GM12891 (cell line): Measurements from ENCODE around the gene RNFT1.
"Not testable (repeated sequence)": the region's sequence is repeated elsewhere in the genome, so short reads cannot be mapped to it uniquely, and the experiment has no call there.

Source experiments
- DNase-seq: peaks from one replicate; pipeline ENCODE4 v3.0.0; 2011; ENCODE audit warnings: low spot score; ENCODE audit not compliant: insufficient read length
- FAIRE-seq: peaks from 2 replicates; lab custom pipeline; 2011; peaks lifted over from hg19 to GRCh38; lab: Jason Lieb, UNC
- PAX5 ChIP-seq: IDR thresholded peaks from 2 replicates; pipeline ENCODE4 v1.6.1; 2011; ENCODE audit warnings: low read length, moderate library complexity, mild to moderate bottlenecking; ENCODE audit not compliant: insufficient read depth, severe bottlenecking
- POLR2A ChIP-seq: IDR thresholded peaks from 2 replicates; pipeline ENCODE4 v1.6.1; 2011; ENCODE audit warnings: low read depth, low read length, control low read depth
- POLR2AphosphoS5 ChIP-seq: IDR thresholded peaks from 2 replicates; pipeline ENCODE4 v1.6.1; 2011; ENCODE audit warnings: low read depth, low read length, control low read depth
- POU2F2 ChIP-seq: IDR thresholded peaks from 2 replicates; pipeline ENCODE4 v1.6.1; 2011; ENCODE audit warnings: low read depth, mild to moderate bottlenecking, control low read depth, low read length, moderate library complexity
- SPI1 ChIP-seq: IDR thresholded peaks from 2 replicates; pipeline ENCODE4 v1.6.1; 2011; ENCODE audit warnings: low read depth, low read length, control low read depth
- TAF1 ChIP-seq: IDR thresholded peaks from 2 replicates; pipeline ENCODE4 v1.6.1; 2011; ENCODE audit warnings: low read depth, low read length, control low read depth

RNFT1 gene

GRCh38 chr17:59962739-59963318 is 1.7 kb downstream of the RNFT1 start:
- DNase-seq (no peak), FAIRE-seq (no peak)
- TF ChIP-seq POLR2A (no peak), POLR2AphosphoS5 (no peak), TAF1 (no peak), SPI1 (no peak), POU2F2 (no peak), PAX5 (no peak)

DNA sequence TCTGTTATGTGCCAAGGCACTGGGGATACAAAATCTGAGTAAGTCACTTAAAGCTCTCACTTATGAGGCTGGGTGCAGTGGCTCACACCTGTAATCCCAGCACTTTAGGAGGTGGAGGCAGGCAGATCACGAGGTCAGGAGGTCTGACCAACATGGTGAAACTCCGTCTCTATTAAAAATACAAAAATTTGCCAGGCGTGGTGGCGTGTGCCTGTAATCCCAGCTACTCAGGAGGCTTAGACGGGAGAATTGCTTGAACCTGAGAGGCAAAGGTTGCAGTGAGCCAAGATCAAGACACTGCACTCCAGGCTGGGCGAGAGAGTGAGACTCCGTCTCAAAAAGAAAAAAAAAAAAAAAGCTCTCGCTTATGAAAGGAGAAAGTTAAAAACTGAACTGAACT is 5.0 kb downstream of the RNFT1 start:
- not testable (repeated sequence) for DNase-seq, FAIRE-seq

- DNase-seq = no peak
- TF ChIP-seq PAX5 = no peak
- TF ChIP-seq POU2F2 = no peak
- no peak for TF ChIP-seq TAF1
- TF ChIP-seq POLR2AphosphoS5 = no peak
- no peak for TF ChIP-seq SPI1
- TF ChIP-seq POLR2A = no peak
- FAIRE-seq = no peak
These were observed 9.7 kb downstream of the RNFT1 start for GRCh38 chr17:59954856-59955255.

GRCh38 chr17:59950049-59950448 is 14.5 kb downstream of the RNFT1 start:
- TF ChIP-seq SPI1 (no peak), POU2F2 (no peak), POLR2AphosphoS5 (no peak), POLR2A (no peak), TAF1 (no peak), PAX5 (no peak)
- DNase-seq (no peak), FAIRE-seq (no peak)

- DNase-seq, FAIRE-seq: not testable (repeated sequence)
These were observed 17.2 kb downstream of the RNFT1 start for GRCh38 chr17:59947310-59947709.

DNA sequence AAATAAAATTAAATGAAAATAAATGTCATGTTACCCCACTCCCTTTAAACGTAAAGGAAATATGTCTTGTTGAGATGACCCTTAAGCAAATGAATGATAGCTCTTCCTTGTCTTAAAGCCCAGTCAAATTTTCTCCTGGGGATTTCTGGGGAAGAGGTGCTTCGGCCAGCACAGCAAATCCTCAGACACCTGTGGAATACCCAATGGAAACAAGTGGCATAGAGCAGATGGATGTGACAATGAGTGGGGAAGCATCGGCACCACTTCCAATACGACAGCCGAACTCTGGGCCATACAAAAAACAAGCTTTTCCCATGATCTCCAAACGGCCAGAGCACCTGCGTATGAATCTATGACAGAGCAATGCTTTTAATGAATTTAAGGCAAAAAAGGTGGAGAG is 18.1 kb downstream of the RNFT1 start:
- FAIRE-seq, DNase-seq: not testable (repeated sequence)

- no peak for TF ChIP-seq PAX5
- no peak for TF ChIP-seq POLR2AphosphoS5
- no peak for TF ChIP-seq SPI1
- DNase-seq (no peak), FAIRE-seq (no peak)
These were observed 23.4 kb downstream of the RNFT1 start for GRCh38 chr17:59941131-59941530.

- not testable (repeated sequence) for DNase-seq, FAIRE-seq
These were observed 23.8 kb downstream of the RNFT1 start for GRCh38 chr17:59940697-59941096.

DNA sequence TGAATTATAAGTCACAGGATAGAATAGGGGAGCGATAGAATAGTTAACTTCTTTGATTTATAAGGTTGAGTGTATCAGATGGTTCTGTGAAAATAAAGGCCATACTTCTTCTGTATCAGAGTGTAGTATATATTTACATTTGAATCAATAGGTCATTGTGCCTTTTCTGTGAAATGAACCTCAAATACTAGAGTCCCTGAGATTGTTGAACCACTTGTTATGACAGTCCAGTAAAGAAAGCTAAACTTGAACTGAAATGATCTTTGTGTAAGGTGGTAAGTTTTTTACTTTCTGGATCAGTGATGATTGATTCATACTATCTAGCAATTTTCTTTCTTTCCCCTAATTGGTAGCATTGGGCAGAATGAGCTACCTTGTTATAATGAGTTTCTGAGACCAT is 31.2 kb downstream of the RNFT1 start:
- not testable (repeated sequence) for DNase-seq, FAIRE-seq

DNA sequence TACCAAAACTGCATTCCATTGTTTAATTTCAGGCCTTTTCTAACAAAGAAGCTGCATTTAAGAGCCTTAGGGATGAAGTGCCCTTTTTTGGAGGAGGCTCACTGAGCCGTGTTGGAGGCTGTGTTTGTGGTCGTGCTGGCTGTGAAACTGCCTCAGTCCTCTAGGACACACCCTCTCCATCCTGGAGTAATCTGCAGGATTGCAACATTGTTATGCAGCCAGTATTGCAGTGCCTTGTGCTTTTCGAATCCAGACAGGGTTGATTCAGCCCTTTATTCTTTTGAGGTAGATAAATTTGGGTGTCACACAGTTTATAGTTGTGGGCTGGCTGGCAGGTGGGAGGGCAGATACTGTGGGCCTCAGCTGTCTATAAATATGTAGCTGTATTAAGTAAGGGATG is 33.8 kb downstream of the RNFT1 start:
- DNase-seq, FAIRE-seq: not testable (repeated sequence)

DNA sequence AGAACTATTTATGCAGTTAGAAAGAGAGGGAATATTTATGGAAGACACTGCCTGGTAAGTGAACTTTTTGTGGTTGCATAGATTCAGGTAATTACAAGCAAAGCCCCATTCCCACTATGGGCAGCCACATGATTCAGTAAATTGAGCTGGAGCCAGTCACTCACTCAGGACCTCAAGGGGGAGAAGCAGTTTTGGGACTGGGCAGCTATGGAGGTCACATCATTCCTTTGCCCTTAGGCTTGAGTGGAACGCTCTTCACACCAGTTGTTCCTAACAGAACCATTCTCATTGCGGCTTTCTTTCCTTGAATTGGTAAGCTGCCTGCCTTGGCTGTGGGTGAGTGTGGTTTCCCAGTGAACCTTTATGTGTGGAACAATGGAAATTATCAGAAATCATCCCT is 34.4 kb downstream of the RNFT1 start:
- not testable (repeated sequence) for DNase-seq, FAIRE-seq

DNA sequence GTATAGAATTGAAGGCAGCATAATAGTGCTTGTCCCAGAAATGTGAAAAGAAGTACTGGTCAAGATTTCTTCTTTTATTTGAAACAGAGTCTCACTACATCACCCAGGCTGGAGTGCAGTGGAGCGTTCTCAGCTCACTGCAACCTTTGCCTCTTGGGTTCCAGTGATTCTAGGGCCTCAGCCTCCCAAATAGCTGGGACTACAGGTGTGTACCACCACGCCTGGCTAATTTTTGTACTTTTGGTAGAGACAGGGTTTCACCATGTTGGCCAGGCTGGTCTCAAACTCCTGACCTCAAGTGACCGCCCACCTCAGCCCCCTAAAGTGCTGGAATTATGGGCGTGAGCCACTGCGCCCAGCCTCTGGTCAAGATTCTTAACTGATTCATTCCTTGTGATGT is 43.9 kb downstream of the RNFT1 start:
- not testable (repeated sequence) for DNase-seq, FAIRE-seq

DNA sequence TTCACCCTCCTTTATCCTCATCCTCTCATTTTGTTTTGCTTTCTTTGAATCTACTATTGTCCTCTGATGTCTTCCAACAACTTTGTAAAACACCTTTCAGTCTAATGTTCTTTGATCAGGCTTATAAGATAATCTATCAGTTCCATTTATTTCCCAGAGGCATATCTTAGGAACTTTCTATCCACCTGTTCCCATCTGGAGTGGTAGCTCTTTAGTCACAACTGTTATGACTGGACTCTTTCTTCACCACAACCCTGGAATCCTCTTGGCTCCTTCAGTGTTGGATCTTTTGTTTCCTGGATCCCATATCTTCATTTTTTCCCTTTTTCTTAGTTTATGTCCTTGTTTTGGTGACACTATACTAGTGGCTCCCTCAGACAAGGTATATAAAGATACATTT is 48.1 kb downstream of the RNFT1 start:
- no peak for FAIRE-seq
- TF ChIP-seq POLR2A = no peak
- no peak for TF ChIP-seq PAX5
- no peak for TF ChIP-seq TAF1
- TF ChIP-seq SPI1 = no peak
- TF ChIP-seq POU2F2 = no peak
- TF ChIP-seq POLR2AphosphoS5 = no peak
- DNase-seq = no peak

DNA sequence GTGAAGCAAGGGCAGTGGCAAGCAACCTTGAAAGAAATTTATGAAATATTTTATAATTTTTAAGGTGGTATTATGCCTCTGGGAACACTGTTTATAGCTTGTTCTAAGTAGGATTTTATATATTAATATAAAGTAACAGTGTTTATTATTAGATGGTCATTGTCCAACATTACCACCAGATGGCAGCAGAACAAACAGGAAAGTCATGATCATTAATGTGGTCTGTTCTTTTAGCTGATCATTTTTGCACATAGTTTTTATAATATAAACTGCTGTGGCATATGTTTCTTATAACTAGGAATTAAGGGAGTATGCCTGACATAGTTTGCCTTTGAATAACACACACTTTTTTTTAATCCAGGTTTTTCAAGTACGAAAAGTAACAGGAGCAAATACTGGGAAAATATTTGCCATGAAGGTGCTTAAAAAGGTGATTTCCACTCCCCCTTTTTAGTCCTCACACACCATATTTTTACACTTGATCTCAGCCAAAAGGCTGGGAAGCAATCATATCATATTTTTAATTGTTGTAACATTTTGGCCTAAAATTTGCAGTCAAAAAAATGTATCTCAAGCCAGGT is 50.2 kb downstream of the RNFT1 start:
- DNase-seq = peak; percentile 24
- no peak for TF ChIP-seq POLR2AphosphoS5
- no peak for TF ChIP-seq PAX5
- no peak for TF ChIP-seq POLR2A
- TF ChIP-seq TAF1 = no peak
- no peak for TF ChIP-seq POU2F2
- TF ChIP-seq SPI1 = no peak
- FAIRE-seq = peak; percentile 45
